ENCODE data around the gene VPREB3.

Gene VPREB3

DNA sequence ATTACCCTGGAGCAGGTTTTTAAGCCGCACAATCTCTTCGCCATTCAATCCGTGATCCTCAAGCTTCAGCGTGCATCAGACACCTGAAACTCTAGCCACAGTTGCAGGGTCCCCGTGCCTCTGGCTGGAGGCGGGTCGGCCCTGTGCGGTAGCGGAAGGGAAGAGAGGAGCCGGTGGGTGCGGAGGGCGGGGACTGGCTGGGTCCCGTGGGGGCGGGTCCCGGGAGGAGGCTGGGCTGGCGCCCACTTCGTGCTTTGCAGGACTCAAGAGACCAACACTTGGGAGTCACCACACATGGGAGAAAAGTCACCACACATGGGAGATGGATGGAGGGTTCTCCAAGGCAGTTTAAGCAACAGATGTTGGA lies 9.3 kb upstream of the VPREB3 start:
- TF ChIP-seq CEBPB (IDR thresholded peaks at IDR 0.05) (no peak), EP300 (IDR thresholded peaks at IDR 0.05; ENCODE audit: borderline replicate concordance) (no peak), FOXM1 (IDR thresholded peaks at IDR 0.05; ENCODE audit: borderline replicate concordance, low read depth) (no peak)
- TF ChIP-seq, protein P1, sequence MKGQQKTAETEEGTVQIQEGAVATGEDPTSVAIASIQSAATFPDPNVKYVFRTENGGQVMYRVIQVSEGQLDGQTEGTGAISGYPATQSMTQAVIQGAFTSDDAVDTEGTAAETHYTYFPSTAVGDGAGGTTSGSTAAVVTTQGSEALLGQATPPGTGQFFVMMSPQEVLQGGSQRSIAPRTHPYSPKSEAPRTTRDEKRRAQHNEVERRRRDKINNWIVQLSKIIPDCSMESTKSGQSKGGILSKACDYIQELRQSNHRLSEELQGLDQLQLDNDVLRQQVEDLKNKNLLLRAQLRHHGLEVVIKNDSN (IDR thresholded peaks at IDR 0.05), result no peak
- TF ChIP-seq, protein P2, sequence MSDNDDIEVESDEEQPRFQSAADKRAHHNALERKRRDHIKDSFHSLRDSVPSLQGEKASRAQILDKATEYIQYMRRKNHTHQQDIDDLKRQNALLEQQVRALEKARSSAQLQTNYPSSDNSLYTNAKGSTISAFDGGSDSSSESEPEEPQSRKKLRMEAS (IDR thresholded peaks at IDR 0.05), result no peak

DNA sequence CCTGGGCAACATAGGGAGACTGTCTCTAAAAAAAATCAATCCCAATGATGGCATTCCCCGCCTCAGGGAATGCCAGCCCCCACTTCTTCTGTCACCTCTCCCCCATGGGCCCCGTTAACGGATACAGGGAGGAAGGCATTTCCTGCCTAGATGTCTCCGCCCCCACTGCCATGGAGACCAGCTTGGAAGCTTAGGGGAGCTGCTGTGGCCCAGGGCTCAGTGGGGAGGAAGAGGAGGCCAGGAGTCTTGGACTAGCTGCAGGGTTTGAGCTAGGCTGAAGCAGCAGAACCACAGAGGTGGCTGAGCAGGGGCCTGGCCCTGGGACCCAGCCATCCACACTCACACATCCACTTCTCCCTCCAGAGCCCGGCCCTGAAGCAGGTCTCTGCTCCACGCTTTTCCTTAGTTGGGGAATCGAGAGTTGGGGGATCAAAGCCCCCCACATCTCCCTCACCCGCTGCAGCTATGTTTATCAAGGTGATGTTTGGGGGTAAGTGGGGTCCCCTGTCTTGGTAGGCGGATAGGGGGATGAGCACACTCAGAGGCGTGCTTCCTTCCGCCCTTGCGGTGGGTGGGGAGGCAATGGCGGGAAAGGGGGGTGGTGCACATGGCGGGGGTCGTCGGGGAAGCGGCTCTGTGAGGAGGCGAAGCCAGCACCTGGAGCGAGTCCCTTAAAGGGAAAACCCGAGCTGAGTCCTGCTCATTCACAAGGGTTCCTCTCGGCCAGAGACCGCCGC lies 8.8 kb upstream of the VPREB3 start, which contains the start of gene C22orf15:
Gene C22orf15, plus strand, starts transcription at position 149 of the 737 bp plus-strand sequence. Its CDS starts 317 bp downstream, at position 466.
- TF ChIP-seq FOXM1 (IDR thresholded peaks at IDR 0.05; ENCODE audit: borderline replicate concordance, low read depth) (no peak), ZBTB7A (IDR thresholded peaks at IDR 0.05; ENCODE audit: low read depth) (no peak), TCF12 (IDR thresholded peaks at IDR 0.05; ENCODE audit: low read depth) (no peak), CEBPB (IDR thresholded peaks at IDR 0.05) (no peak), NFIC (IDR thresholded peaks at IDR 0.05) (no peak), CREB1 (IDR thresholded peaks at IDR 0.05; ENCODE audit: low read depth) (no peak), EP300 (IDR thresholded peaks at IDR 0.05; ENCODE audit: borderline replicate concordance) (no peak), TAF1 (IDR thresholded peaks at IDR 0.05; ENCODE audit: low read depth) (no peak), TEAD4 (IDR thresholded peaks at IDR 0.05) (no peak), RAD21 (IDR thresholded peaks at IDR 0.05; ENCODE audit: low read depth) (no peak), YY1 (IDR thresholded peaks at IDR 0.05; ENCODE audit: low read depth) (no peak), EGR1 (IDR thresholded peaks at IDR 0.05) (no peak)
- TF ChIP-seq, protein P1 (IDR thresholded peaks at IDR 0.05), result no peak
- TF ChIP-seq, protein P3, sequence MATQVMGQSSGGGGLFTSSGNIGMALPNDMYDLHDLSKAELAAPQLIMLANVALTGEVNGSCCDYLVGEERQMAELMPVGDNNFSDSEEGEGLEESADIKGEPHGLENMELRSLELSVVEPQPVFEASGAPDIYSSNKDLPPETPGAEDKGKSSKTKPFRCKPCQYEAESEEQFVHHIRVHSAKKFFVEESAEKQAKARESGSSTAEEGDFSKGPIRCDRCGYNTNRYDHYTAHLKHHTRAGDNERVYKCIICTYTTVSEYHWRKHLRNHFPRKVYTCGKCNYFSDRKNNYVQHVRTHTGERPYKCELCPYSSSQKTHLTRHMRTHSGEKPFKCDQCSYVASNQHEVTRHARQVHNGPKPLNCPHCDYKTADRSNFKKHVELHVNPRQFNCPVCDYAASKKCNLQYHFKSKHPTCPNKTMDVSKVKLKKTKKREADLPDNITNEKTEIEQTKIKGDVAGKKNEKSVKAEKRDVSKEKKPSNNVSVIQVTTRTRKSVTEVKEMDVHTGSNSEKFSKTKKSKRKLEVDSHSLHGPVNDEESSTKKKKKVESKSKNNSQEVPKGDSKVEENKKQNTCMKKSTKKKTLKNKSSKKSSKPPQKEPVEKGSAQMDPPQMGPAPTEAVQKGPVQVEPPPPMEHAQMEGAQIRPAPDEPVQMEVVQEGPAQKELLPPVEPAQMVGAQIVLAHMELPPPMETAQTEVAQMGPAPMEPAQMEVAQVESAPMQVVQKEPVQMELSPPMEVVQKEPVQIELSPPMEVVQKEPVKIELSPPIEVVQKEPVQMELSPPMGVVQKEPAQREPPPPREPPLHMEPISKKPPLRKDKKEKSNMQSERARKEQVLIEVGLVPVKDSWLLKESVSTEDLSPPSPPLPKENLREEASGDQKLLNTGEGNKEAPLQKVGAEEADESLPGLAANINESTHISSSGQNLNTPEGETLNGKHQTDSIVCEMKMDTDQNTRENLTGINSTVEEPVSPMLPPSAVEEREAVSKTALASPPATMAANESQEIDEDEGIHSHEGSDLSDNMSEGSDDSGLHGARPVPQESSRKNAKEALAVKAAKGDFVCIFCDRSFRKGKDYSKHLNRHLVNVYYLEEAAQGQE (IDR thresholded peaks at IDR 0.05; ENCODE audit: low read depth), result no peak
- TF ChIP-seq, protein P2 (IDR thresholded peaks at IDR 0.05), result no peak

DNA sequence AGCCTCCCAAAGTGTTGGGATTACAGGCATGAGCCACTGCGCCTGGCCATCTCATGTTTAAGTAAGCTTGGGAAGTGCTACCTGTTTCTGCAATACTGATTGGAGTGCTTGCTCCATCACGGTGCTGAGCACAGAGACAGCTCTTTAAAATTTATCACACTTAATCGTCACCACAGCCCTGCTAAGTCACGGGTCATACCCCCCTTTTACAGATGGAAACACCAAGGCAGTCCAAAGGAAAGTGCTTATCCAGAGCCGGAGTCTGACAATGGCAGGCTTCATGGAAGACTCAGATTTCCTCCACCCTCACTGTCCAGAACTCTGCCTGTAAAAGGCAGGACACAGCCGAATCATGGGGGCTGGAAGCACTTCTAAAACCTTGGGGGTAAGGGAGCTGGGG lies 5.8 kb upstream of the VPREB3 start:
- TF ChIP-seq EGR1 (IDR thresholded peaks at IDR 0.05) (no peak), TCF12 (IDR thresholded peaks at IDR 0.05; ENCODE audit: low read depth) (no peak), RAD21 (IDR thresholded peaks at IDR 0.05; ENCODE audit: low read depth) (no peak), TAF1 (IDR thresholded peaks at IDR 0.05; ENCODE audit: low read depth) (no peak), FOXM1 (IDR thresholded peaks at IDR 0.05; ENCODE audit: borderline replicate concordance, low read depth) (no peak), ZBTB7A (IDR thresholded peaks at IDR 0.05; ENCODE audit: low read depth) (no peak), NFIC (IDR thresholded peaks at IDR 0.05) (no peak), TEAD4 (IDR thresholded peaks at IDR 0.05) (no peak), CEBPB (IDR thresholded peaks at IDR 0.05) (no peak), YY1 (IDR thresholded peaks at IDR 0.05; ENCODE audit: low read depth) (no peak), CREB1 (IDR thresholded peaks at IDR 0.05; ENCODE audit: low read depth) (no peak), EP300 (IDR thresholded peaks at IDR 0.05; ENCODE audit: borderline replicate concordance) (no peak)
- TF ChIP-seq, protein P1 (IDR thresholded peaks at IDR 0.05), result no peak
- TF ChIP-seq, protein P3 (IDR thresholded peaks at IDR 0.05; ENCODE audit: low read depth), result no peak
- TF ChIP-seq, protein P2 (IDR thresholded peaks at IDR 0.05), result no peak

DNA sequence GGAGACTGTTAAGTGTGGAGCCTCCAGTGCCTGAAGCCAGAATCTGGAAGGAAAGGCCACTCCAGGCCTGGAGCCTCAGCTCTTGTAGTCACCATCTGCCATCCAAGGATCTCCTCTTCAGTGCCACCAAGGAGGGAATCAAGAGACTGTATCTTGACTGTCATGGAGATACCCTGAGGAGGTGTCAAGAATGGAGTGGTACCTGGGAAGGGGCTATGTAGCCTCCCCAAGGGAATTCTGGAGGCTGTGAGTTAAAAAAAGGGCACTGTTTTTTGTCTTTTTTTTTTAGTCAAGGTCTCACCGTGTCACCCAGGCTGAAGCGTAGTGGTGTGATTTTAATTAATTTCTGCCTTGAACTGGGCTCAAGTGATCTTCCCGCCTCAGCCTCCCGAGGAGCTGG lies 5.3 kb upstream of the VPREB3 start:
- TF ChIP-seq, protein P3 (IDR thresholded peaks at IDR 0.05; ENCODE audit: low read depth), result no peak
- TF ChIP-seq TAF1 (IDR thresholded peaks at IDR 0.05; ENCODE audit: low read depth) (no peak), NFIC (IDR thresholded peaks at IDR 0.05) (no peak), FOXM1 (IDR thresholded peaks at IDR 0.05; ENCODE audit: borderline replicate concordance, low read depth) (no peak), CEBPB (IDR thresholded peaks at IDR 0.05) (no peak), CREB1 (IDR thresholded peaks at IDR 0.05; ENCODE audit: low read depth) (no peak), EP300 (IDR thresholded peaks at IDR 0.05; ENCODE audit: borderline replicate concordance) (no peak), EGR1 (IDR thresholded peaks at IDR 0.05) (no peak), YY1 (IDR thresholded peaks at IDR 0.05; ENCODE audit: low read depth) (no peak), RAD21 (IDR thresholded peaks at IDR 0.05; ENCODE audit: low read depth) (no peak), ZBTB7A (IDR thresholded peaks at IDR 0.05; ENCODE audit: low read depth) (no peak), TEAD4 (IDR thresholded peaks at IDR 0.05) (no peak), TCF12 (IDR thresholded peaks at IDR 0.05; ENCODE audit: low read depth) (no peak)
- TF ChIP-seq, protein P1 (IDR thresholded peaks at IDR 0.05), result no peak
- TF ChIP-seq, protein P2 (IDR thresholded peaks at IDR 0.05), result no peak
